HG03460 (cell line): Measurements from ENCODE around the gene C11orf54.
"Not testable (repeated sequence)": the region's sequence is repeated elsewhere in the genome, so short reads cannot be mapped to it uniquely, and the experiment has no call there.

Source experiments
- ATAC-seq: cut with Tn5 transposase; IDR thresholded peaks from one replicate; pipeline ENCODE4 v1.9.1; 2021; ENCODE audit not compliant: unreplicated experiment

Gene C11orf54

GRCh38 chr11:93734427-93735222 is 6.8 kb upstream of the C11orf54 start:
- ATAC-seq: no peak

GRCh38 chr11:93735627-93736026 is 5.8 kb upstream of the C11orf54 start:
- no peak for ATAC-seq

GRCh38 chr11:93736129-93736528 is 5.3 kb upstream of the C11orf54 start:
- no peak for ATAC-seq

GRCh38 chr11:93737904-93738612 is 3.4 kb upstream of the C11orf54 start:
- ATAC-seq: no peak

GRCh38 chr11:93738647-93739081 is 2.8 kb upstream of the C11orf54 start:
- no peak for ATAC-seq

- no peak for ATAC-seq
Observed at GRCh38 chr11:93740031-93740729, 1.3 kb upstream of the C11orf54 start.

GRCh38 chr11:93740730-93741093 is 760 bp upstream of the C11orf54 start:
- peak; percentile 39 for ATAC-seq

- ATAC-seq: peak; percentile 10
Observed at GRCh38 chr11:93741882-93742226, 382 bp downstream of the C11orf54 start.

GRCh38 chr11:93743291-93743690 is 1.8 kb downstream of the C11orf54 start:
- no peak for ATAC-seq

GRCh38 chr11:93744669-93745004 is 3.2 kb downstream of the C11orf54 start:
- no peak for ATAC-seq

- ATAC-seq: not testable (repeated sequence)
Observed at GRCh38 chr11:93745005-93745755, 3.7 kb downstream of the C11orf54 start.

- ATAC-seq: no peak
Observed at GRCh38 chr11:93746101-93746500, 4.6 kb downstream of the C11orf54 start.

- ATAC-seq: peak; percentile 93
Observed at GRCh38 chr11:93747122-93747521, 5.7 kb downstream of the C11orf54 start.

GRCh38 chr11:93751001-93751400 is 9.5 kb downstream of the C11orf54 start:
- ATAC-seq: no peak

GRCh38 chr11:93753241-93753640 is 11.8 kb downstream of the C11orf54 start:
- ATAC-seq: no peak

- no peak for ATAC-seq
Observed at GRCh38 chr11:93756748-93757147, 15.3 kb downstream of the C11orf54 start.

- no peak for ATAC-seq
Observed at GRCh38 chr11:93757301-93757700, 15.8 kb downstream of the C11orf54 start.

GRCh38 chr11:93757924-93758865 is 16.7 kb downstream of the C11orf54 start:
- no peak for ATAC-seq

GRCh38 chr11:93759123-93759522 is 17.7 kb downstream of the C11orf54 start:
- ATAC-seq: not testable (repeated sequence)

- no peak for ATAC-seq
Observed at GRCh38 chr11:93761910-93762309, 20.4 kb downstream of the C11orf54 start.
